ENCODE results near the gene SMIM20. TPM values are rescaled to one million over a fixed set of nuclear protein-coding genes. Genes with fewer than 3 reads are reported as not detected.
A peak's percentile ranks its signal among the peaks of the same experiment; 100 is the strongest.
"Not testable (repeated sequence)": the region's sequence is repeated elsewhere in the genome, so short reads cannot be mapped to it uniquely, and the experiment has no call there.

Gene SMIM20
- total RNA-seq, 1 donor from 2014 or later = 14.7 TPM

- FAIRE-seq = no peak
These were observed 23.2 kb upstream of the SMIM20 start for GRCh38 chr4:25890571-25891485.

GRCh38 chr4:25892796-25893195 lies 21.2 kb upstream of the SMIM20 start:
- DNase-seq (ENCODE audit: low spot score in 2 of 2) (no peak), FAIRE-seq (no peak)

More at GRCh38 chr4:25890571-25891485, 23.2 kb upstream of the SMIM20 start:
- DNase-seq (ENCODE audit: low spot score in 2 of 2) = no peak

GRCh38 chr4:25896776-25897539 lies 17.1 kb upstream of the SMIM20 start:
- FAIRE-seq (no peak), DNase-seq (ENCODE audit: low spot score in 2 of 2) (no peak)

- no peak for FAIRE-seq
- no peak for DNase-seq (ENCODE audit: low spot score in 2 of 2)
These were observed 13.7 kb upstream of the SMIM20 start for GRCh38 chr4:25900310-25900709.

GRCh38 chr4:25901030-25901430 lies 13.0 kb upstream of the SMIM20 start:
- DNase-seq (ENCODE audit: low spot score in 2 of 2) (no peak), FAIRE-seq (no peak)

GRCh38 chr4:25903900-25904747 lies 9.9 kb upstream of the SMIM20 start:
- no peak for FAIRE-seq
- DNase-seq (ENCODE audit: low spot score in 2 of 2) = no peak

GRCh38 chr4:25904748-25905082 lies 9.3 kb upstream of the SMIM20 start:
- no peak for FAIRE-seq
- no peak for DNase-seq (ENCODE audit: low spot score in 2 of 2)

GRCh38 chr4:25905371-25905770 lies 8.6 kb upstream of the SMIM20 start:
- no peak for FAIRE-seq
- no peak for DNase-seq (ENCODE audit: low spot score in 2 of 2)

- DNase-seq (ENCODE audit: low spot score in 2 of 2); FAIRE-seq: not testable (repeated sequence)
These were observed 7.9 kb upstream of the SMIM20 start for GRCh38 chr4:25906113-25906512.

GRCh38 chr4:25908491-25908901 lies 5.5 kb upstream of the SMIM20 start:
- FAIRE-seq (no peak), DNase-seq (ENCODE audit: low spot score in 2 of 2) (peak in 1 of 2 donors; percentile 46)

- DNase-seq (ENCODE audit: low spot score in 2 of 2) (no peak), FAIRE-seq (no peak)
These were observed 2.7 kb upstream of the SMIM20 start for GRCh38 chr4:25911356-25911755.

- DNase-seq (ENCODE audit: low spot score in 2 of 2) = no peak
- FAIRE-seq = no peak
These were observed 767 bp upstream of the SMIM20 start for GRCh38 chr4:25913056-25913850.

- DNase-seq (ENCODE audit: low spot score in 2 of 2) (no peak), FAIRE-seq (no peak)
These were observed 791 bp downstream of the SMIM20 start for GRCh38 chr4:25914670-25915352.

- FAIRE-seq (no peak), DNase-seq (ENCODE audit: low spot score in 2 of 2) (no peak)
These were observed 1.3 kb downstream of the SMIM20 start for GRCh38 chr4:25915353-25915705.

GRCh38 chr4:25916870-25917269 lies 2.9 kb downstream of the SMIM20 start:
- FAIRE-seq = no peak
- DNase-seq (ENCODE audit: low spot score in 2 of 2) = no peak

- no peak for FAIRE-seq
These were observed 5.7 kb downstream of the SMIM20 start for GRCh38 chr4:25919676-25920075.

GRCh38 chr4:25921922-25922321 lies 7.9 kb downstream of the SMIM20 start:
- no peak for DNase-seq (ENCODE audit: low spot score in 2 of 2)
- FAIRE-seq = no peak

More at GRCh38 chr4:25919676-25920075, 5.7 kb downstream of the SMIM20 start:
- DNase-seq (ENCODE audit: low spot score in 2 of 2) = no peak

GRCh38 chr4:25922812-25923369 lies 8.9 kb downstream of the SMIM20 start:
- FAIRE-seq = no peak
- no peak for DNase-seq (ENCODE audit: low spot score in 2 of 2)

- DNase-seq (ENCODE audit: low spot score in 2 of 2) = no peak
- FAIRE-seq = no peak
These were observed 9.7 kb downstream of the SMIM20 start for GRCh38 chr4:25923745-25924144.
